HCT116 (cell line): Measurements from ENCODE around the gene P2RY12. TPM values are rescaled to one million over a fixed set of nuclear protein-coding genes. Genes with fewer than 3 reads are reported as not detected.

Source experiments
- ATAC-seq: fragments of 200-7000 bp; cut with Tn5 transposase; 2 replicates; pipeline ENCODE4 v1.9.1; 2020; ENCODE audit warnings: mild to moderate bottlenecking, moderate library complexity
- BruUV-seq: library from RNA; stranded (reverse); fragments of 400-500 nt; replicated peaks from 2 replicates; lab custom pipeline; 2021; lab: Mats Ljungman, UMichigan
- CTCF ChIA-PET: fragments of 300-600 bp; sonication (Branson Sonifier 250); formaldehyde crosslinking; loops from one replicate; lab custom pipeline; 2021; ENCODE audit warnings: antibody characterized with exemption; lab: Charles Lee
- POLR2A ChIA-PET: fragments of 300-600, 350-600 bp; sonication (Branson Sonifier 250); formaldehyde crosslinking; loops from one replicate; lab custom pipeline; 2021; ENCODE audit warnings: antibody characterized with exemption; lab: Charles Lee
- RAD21 ChIA-PET, 2 experiments: fragments of 300-600 bp; sonication (Branson Sonifier 250); formaldehyde crosslinking; loops; one replicate each; lab custom pipeline; 2023; ENCODE audit warnings: low total read pairs in 2 of 2; ENCODE audit not compliant: uncharacterized antibody in 2 of 2, unreplicated experiment in 2 of 2, low non-redundant PET in 1 of 2; lab: Charles Lee
- DNase-seq: peaks from one replicate; pipeline ENCODE4 v3.0.0-alpha.2; 2010; ENCODE audit warnings: low read depth, low spot score
- H2AFZ ChIP-seq: fragments of 200-600 bp; shearing (Covaris generic), sonication (generic); 2 replicates; pipeline ENCODE4 v1.6.1; 2017; ENCODE audit warnings: low read depth, mixed run types, mixed read lengths, antibody characterized with exemption, low read length; ENCODE audit not compliant: poor library complexity, severe bottlenecking
- H3K27ac ChIP-seq: 2 replicates; pipeline ENCODE4 v1.5.1; 2012; ENCODE audit warnings: low read depth, low read length
- H3K27me3 ChIP-seq: fragments of 200-600 bp; sonication (generic); 2 replicates; pipeline ENCODE4 v1.6.1; 2016; ENCODE audit warnings: mixed run types, low read length, mixed read lengths; ENCODE audit not compliant: insufficient read depth
- H3K36me3 ChIP-seq, 2 experiments: fragments of 200-500 bp in 1 of 2; fragments of 200-600 bp in 1 of 2; sonication (Bioruptor generic) in 1 of 2; sonication (generic) in 1 of 2; 2 replicates each; pipeline versions ENCODE4 v1.5.1 to v1.6.1; 2014 to 2016; ENCODE audit warnings: low read length in 2 of 2, inconsistent platforms in 1 of 2, mixed read lengths in 1 of 2, mixed run types in 1 of 2; ENCODE audit not compliant: insufficient read depth in 2 of 2, control insufficient read depth in 1 of 2
- H3K4me1 ChIP-seq, 2 experiments: fragments of 200-600 bp in 1 of 2; sonication (generic) in 1 of 2; 2 replicates each; pipeline versions ENCODE4 v1.5.1 to v1.6.1; 2012 to 2017; ENCODE audit warnings: low read length in 2 of 2, inconsistent platforms in 1 of 2, mild to moderate bottlenecking in 1 of 2, mixed read lengths in 1 of 2, mixed run types in 1 of 2, moderate library complexity in 1 of 2; ENCODE audit not compliant: insufficient read depth in 2 of 2, control insufficient read depth in 1 of 2
- H3K4me2 ChIP-seq: fragments of 200-600 bp; sonication (generic); 2 replicates; pipeline ENCODE4 v1.6.1; 2017; ENCODE audit warnings: mixed run types, low read length, mixed read lengths
- H3K4me3 ChIP-seq, 2 experiments: fragments of 200-600 bp in 1 of 2; sonication (generic) in 1 of 2; replicated peaks in 1 of 2; 2 replicates each; pipeline ENCODE4 v1.5.1; 2011 to 2016; ENCODE audit warnings: low read length in 2 of 2, control low read depth in 1 of 2, low read depth in 1 of 2, mild to moderate bottlenecking in 1 of 2, mixed read lengths in 1 of 2, mixed run types in 1 of 2
- H3K79me2 ChIP-seq: fragments of 200-600 bp; sonication (generic); 2 replicates; pipeline ENCODE4 v1.6.1; 2017; ENCODE audit warnings: mild to moderate bottlenecking, mixed run types, low read length, moderate library complexity, mixed read lengths; ENCODE audit not compliant: insufficient read depth
- H3K9ac ChIP-seq: fragments of 200-600 bp; sonication (generic); 2 replicates; pipeline ENCODE4 v1.6.1; 2016; ENCODE audit warnings: low read length, mixed read lengths
- H3K9me2 ChIP-seq: fragments of 200-600 bp; sonication (generic), shearing (Covaris generic); 2 replicates; pipeline ENCODE4 v1.6.1; 2017; ENCODE audit warnings: mixed run types, mild to moderate bottlenecking, moderate library complexity; ENCODE audit not compliant: insufficient read depth
- H3K9me3 ChIP-seq, 2 experiments: fragments of 200-500 bp in 1 of 2; fragments of 200-600 bp in 1 of 2; sonication (Bioruptor generic) in 1 of 2; sonication (generic) in 1 of 2; 2 replicates each; pipeline ENCODE4 v1.6.1; 2014 to 2017; ENCODE audit warnings: low read length in 2 of 2, mixed read lengths in 2 of 2, inconsistent platforms in 1 of 2, low read depth in 1 of 2, mild to moderate bottlenecking in 1 of 2, mixed run types in 1 of 2, moderate library complexity in 1 of 2; ENCODE audit not compliant: control insufficient read depth in 1 of 2, insufficient read depth in 1 of 2
- H4K20me1 ChIP-seq: fragments of 200-600 bp; sonication (generic), shearing (Covaris generic); 2 replicates; pipeline ENCODE4 v1.6.1; 2017; ENCODE audit warnings: mixed run types, mild to moderate bottlenecking, moderate library complexity; ENCODE audit not compliant: insufficient read depth
- ELF1 ChIP-seq: IDR thresholded peaks from 2 replicates; pipeline ENCODE4 v1.6.1; 2012; ENCODE audit warnings: low read depth, borderline replicate concordance
- EZH2phosphoT487 ChIP-seq: fragments of 200-600 bp; IDR thresholded peaks from 2 replicates; pipeline ENCODE4 v1.6.1; 2018; ENCODE audit warnings: antibody characterized with exemption, borderline replicate concordance
- JUND ChIP-seq: IDR thresholded peaks from 2 replicates; pipeline ENCODE4 v1.6.1; 2012
- SRF ChIP-seq: IDR thresholded peaks from 2 replicates; pipeline ENCODE4 v1.6.1; 2012; ENCODE audit warnings: low read depth
- ZNF274 ChIP-seq: fragments of 200-500 bp; sonication (Bioruptor generic); IDR thresholded peaks from 2 replicates; pipeline ENCODE4 v1.6.1; 2014; ENCODE audit warnings: mild to moderate bottlenecking, low read depth, low read length, inconsistent platforms
- intact Hi-C: fragments of 100-400 bp; cut with micrococcal nuclease; formaldehyde crosslinking; loops from 2 replicates; pipeline ENCODE4 v1.10.0; 2022
- total RNA-seq: library from RNA; stranded (reverse); gene quantifications from one replicate; pipeline ENCODE4 v1.2.1, GENCODE V29; 2021; ENCODE audit not compliant: unreplicated experiment
- TF ChIP-seq, protein P1 (sequence below): IDR thresholded peaks from 2 replicates; pipeline ENCODE4 v1.6.1; 2012; ENCODE audit warnings: low read depth
- TF ChIP-seq, protein P2 (sequence below): IDR thresholded peaks from 2 replicates; pipeline ENCODE4 v1.6.1; 2012

Gene P2RY12
- total RNA-seq, 1 experiment from 2014 or later: not detected

DNA sequence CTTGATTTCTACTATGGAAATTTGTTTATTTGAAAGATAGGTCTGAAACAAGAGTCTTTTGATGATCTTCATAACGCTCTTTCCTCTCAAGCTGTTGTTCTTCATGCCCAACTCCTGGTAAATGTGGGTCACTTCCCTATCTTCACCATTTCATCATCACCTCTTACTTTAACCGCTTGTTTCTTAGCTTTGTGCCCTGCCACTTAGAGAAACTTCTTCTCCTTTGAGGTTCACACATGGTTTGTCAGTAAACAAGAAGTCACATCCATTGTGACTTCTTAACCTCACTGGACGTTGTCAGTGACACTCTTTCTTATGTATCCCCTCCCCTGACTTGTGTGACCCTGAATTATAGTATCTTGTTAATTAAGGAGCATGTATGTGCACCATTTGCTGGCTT, 38.3 kb downstream of the P2RY12 start:
- ChIA-PET POLR2A (no interaction called here), RAD21 (no interaction called here), CTCF (interaction anchor here (1.4 kb wide), 1 partner anchor 19 kb away, joined by 3 read pairs; no protein-coding TSS in a partner anchor)
- Histone ChIP-seq H4K20me1 (no peaks in the 10 kb centered on the region), H3K9me3 (no peaks in the 10 kb centered on the region), H3K79me2 (no peaks in the 10 kb centered on the region), H3K4me3 (no peak overlapping the region), H2AFZ (no peak overlapping the region), H3K9me2 (no peaks in the 10 kb centered on the region), H3K27ac (no peak overlapping the region), H3K9ac (no peak overlapping the region), H3K27me3 (no peaks in the 10 kb centered on the region), H3K4me1 (no peaks in the 10 kb centered on the region), H3K4me2 (no peak overlapping the region), H3K36me3 (no peaks in the 10 kb centered on the region)
- intact Hi-C loops: no loop called here
- DNase-seq (no peak), ATAC-seq (no peak)
- TF ChIP-seq, protein P1, sequence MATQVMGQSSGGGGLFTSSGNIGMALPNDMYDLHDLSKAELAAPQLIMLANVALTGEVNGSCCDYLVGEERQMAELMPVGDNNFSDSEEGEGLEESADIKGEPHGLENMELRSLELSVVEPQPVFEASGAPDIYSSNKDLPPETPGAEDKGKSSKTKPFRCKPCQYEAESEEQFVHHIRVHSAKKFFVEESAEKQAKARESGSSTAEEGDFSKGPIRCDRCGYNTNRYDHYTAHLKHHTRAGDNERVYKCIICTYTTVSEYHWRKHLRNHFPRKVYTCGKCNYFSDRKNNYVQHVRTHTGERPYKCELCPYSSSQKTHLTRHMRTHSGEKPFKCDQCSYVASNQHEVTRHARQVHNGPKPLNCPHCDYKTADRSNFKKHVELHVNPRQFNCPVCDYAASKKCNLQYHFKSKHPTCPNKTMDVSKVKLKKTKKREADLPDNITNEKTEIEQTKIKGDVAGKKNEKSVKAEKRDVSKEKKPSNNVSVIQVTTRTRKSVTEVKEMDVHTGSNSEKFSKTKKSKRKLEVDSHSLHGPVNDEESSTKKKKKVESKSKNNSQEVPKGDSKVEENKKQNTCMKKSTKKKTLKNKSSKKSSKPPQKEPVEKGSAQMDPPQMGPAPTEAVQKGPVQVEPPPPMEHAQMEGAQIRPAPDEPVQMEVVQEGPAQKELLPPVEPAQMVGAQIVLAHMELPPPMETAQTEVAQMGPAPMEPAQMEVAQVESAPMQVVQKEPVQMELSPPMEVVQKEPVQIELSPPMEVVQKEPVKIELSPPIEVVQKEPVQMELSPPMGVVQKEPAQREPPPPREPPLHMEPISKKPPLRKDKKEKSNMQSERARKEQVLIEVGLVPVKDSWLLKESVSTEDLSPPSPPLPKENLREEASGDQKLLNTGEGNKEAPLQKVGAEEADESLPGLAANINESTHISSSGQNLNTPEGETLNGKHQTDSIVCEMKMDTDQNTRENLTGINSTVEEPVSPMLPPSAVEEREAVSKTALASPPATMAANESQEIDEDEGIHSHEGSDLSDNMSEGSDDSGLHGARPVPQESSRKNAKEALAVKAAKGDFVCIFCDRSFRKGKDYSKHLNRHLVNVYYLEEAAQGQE: no peak
- no peak for TF ChIP-seq ELF1
- BruUV-seq: no TSS peak

GRCh38 chr3:151345859-151346258, 38.7 kb downstream of the P2RY12 start:
- Histone ChIP-seq H3K79me2 (no peaks in the 10 kb centered on the region), H3K4me1 (no peaks in the 10 kb centered on the region), H3K27ac (no peak overlapping the region), H3K4me2 (no peak overlapping the region), H3K9ac (no peak overlapping the region), H3K9me3 (no peaks in the 10 kb centered on the region), H3K9me2 (no peaks in the 10 kb centered on the region), H2AFZ (no peak overlapping the region), H3K27me3 (no peaks in the 10 kb centered on the region), H3K36me3 (no peaks in the 10 kb centered on the region), H4K20me1 (no peaks in the 10 kb centered on the region), H3K4me3 (no peak overlapping the region)
- DNase-seq: no peak
- ATAC-seq: no peak
- ChIA-PET POLR2A (no interaction called here), RAD21 (no interaction called here), CTCF (interaction anchor here (1.4 kb wide), 1 partner anchor 18 kb away, joined by 3 read pairs; no protein-coding TSS in a partner anchor)
- intact Hi-C loops: no loop called here
- no TSS peak for BruUV-seq
- TF ChIP-seq ZNF274 (no peak), SRF (no peak), JUND (no peak), EZH2phosphoT487 (no peak)
- TF ChIP-seq, protein P2, sequence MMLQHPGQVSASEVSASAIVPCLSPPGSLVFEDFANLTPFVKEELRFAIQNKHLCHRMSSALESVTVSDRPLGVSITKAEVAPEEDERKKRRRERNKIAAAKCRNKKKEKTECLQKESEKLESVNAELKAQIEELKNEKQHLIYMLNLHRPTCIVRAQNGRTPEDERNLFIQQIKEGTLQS: no peak
